GM18526 (cell line): ENCODE measurements around the gene SMOC1.

Experiments used
- POLR2A ChIP-seq: IDR thresholded peaks from 3 replicates; pipeline ENCODE4 v1.6.1; 2011; ENCODE audit not compliant: insufficient read length; ENCODE audit errors: extremely low read depth

SMOC1 gene

DNA sequence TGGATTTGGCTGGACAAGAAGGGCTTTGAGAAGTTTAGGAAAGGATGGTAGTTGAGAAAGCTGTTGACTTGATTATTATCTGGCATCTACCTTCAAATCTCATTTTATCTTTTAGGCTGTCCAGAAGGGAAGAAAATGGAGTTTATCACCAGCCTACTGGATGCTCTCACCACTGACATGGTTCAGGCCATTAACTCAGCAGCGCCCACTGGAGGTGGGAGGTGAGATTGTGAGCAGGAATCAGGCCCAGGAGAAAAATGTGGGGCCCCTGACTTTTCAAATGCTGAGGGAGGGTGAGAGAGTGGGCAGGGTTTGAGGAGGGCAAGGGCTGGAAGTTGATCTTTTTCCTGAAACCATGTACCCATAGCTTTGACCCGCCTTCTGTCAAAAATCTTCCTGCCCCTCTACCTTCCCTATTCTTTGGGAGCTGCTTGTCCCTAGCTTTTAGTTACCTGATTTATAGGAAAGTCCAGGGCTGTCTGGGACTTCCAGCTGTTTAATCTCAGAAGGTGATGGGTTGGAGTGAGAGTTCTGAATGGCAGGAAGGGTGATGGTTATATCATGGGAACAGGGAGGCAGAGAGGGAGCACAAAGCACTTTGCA lies 134.2 kb downstream of the SMOC1 start:
- TF ChIP-seq POLR2A, result no peak

DNA sequence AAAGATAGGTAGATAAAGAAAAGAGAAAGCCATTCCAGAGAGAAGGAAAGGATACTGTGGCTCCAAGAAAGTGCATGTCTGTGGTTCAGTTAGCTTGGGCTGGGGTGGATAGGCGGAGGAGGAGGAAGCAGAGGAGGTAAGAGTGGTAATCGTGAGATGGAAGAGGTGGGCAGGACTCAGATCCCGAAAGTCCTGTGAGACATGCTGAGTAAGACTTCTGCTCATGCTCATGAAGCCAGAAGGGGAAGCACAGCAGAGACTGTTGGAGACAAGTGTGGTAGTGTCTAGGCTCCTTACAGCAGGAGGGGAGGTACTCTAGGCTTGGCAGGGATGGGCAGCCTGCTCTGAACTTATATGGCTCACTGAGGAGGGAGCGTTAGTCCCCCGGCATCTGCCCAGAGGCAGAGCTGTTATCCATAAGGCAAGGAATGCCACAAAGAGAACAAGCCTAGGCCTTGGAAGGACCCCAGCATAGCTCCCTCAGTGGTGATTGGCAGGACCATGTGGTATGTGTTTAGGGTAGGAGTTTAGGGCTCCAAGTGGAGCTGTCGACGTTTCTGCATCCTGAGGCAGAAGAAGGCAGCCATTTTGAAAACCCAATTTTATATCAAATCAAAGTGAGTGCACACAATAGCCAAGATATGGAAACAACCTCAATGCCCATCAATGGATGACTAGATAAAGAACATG lies 135.3 kb downstream of the SMOC1 start:
- no peak for TF ChIP-seq POLR2A

- no peak for TF ChIP-seq POLR2A
Observed at GRCh38 chr14:70018230-70018629, 139.0 kb downstream of the SMOC1 start.

DNA sequence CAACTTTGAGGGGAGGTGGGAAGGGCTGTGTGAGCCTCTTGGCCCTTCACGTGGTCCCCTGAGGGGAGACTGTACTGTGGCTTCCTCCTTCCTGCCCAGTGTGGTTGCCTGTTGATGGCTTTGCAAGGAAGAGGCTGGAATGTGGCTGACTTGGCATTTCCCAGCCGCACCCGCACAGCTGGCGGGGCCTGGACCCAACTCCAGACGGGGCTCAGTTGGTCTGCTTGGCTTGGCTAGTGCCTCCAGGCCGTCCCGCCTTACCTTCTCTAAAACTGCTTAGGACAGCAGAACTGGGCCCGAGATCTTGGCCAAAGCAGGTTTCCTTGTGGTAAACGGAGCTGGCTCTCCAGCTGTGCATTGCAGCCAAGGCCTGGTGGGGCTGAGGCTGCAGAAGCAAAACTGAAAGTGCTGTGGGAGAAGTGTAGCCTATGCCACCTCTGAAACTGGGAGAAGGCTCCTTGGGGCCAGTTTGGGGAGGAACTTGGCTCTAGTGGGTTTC lies 139.5 kb downstream of the SMOC1 start:
- TF ChIP-seq POLR2A, result no peak

GRCh38 chr14:70019695-70020094 lies 140.5 kb downstream of the SMOC1 start:
- TF ChIP-seq POLR2A, result no peak

GRCh38 chr14:70020352-70021170 lies 141.3 kb downstream of the SMOC1 start:
- TF ChIP-seq POLR2A, result no peak

GRCh38 chr14:70021548-70022220 lies 142.5 kb downstream of the SMOC1 start:
- no peak for TF ChIP-seq POLR2A

- TF ChIP-seq POLR2A, result no peak
Observed at GRCh38 chr14:70022771-70023445, 143.7 kb downstream of the SMOC1 start.

- TF ChIP-seq POLR2A, result no peak
Observed at GRCh38 chr14:70023871-70024270, 144.7 kb downstream of the SMOC1 start.

DNA sequence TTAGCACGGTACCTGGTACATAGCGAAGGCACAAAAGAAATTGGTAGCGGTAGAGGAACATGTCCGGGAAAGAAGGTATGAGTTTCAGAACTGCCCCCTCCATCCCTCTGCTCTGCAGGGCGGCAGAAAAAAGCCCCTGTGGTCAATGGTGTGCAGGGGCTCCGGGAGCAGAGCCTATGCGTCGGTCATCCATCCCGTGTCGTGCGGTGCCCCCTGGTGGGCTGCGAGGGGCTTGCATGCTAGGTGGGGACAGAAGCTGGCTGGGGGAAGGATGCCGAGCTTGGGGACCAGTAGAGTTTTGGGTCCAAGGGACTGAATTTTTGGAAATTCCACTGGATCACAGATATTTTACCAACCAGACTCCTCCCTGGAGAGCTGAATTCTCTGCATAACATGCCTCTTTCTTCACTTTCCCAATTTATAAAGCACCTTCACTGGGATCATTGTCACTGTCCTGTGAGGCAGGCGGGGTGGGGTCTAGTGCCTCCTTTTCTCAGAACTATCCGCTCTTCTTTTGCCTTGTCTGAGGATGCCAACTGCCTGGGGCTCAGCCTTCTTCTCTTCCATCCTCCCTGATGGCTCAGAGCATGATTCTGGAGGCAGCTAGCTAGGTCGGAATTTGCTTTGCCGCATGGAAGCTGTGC lies 148.7 kb downstream of the SMOC1 start:
- TF ChIP-seq POLR2A, result no peak

DNA sequence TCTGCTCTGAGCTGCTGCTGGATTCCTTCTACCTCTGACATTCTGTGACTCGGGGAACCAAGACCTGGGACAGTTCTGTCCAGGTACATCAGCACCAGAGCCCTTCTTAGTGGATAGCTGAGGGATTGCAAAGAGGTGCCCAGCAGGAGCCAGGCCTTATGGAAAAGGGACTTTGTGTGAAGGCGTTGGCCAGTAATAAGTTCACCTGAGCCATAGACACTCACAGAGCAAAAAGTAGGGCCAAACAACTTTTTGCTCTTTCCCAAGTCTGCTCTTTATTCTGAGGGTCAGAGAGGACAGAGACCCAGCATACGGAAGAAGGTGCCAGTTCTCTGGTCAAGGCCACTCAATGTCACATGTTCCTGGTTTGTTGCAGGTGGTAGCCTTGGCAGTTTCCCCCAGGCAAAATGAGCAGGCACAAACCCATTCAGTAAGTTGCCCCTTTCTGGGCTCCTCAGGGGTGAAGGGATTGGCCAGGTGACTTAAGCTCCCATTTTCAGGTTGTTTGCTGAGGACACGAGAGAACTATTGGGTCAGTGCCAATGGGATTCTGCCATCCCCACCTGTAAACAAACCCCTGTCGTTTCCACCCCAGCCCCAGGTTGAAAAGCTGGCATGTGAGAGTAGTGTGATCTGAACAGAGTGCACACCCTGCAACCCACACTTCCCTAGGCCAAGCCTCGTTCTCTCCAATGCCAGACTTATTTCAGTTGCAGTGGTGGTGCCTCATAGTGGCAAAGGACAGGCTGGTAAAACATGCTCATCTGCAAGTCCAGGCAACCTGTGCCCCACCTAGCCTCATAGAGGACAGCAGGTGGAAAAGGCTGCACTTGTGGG lies 150.3 kb downstream of the SMOC1 start:
- TF ChIP-seq POLR2A, result no peak

DNA sequence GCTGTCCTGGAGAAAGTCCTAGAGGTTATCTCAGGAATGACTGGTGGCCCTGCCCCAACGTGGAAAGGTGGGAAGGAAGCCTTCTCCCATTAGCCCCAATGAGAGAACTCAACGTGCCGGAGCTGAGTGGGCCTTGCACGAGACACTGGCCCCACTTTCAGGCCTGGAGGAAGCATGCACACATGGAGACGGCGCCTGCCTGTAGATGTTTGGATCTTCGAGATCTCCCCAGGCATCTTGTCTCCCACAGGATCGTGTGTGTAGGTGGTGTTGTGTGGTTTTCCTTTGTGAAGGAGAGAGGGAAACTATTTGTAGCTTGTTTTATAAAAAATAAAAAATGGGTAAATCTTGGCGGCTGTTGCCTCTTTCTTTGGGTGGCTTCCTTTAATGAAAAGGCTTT lies 152.8 kb downstream of the SMOC1 start:
- no peak for TF ChIP-seq POLR2A

DNA sequence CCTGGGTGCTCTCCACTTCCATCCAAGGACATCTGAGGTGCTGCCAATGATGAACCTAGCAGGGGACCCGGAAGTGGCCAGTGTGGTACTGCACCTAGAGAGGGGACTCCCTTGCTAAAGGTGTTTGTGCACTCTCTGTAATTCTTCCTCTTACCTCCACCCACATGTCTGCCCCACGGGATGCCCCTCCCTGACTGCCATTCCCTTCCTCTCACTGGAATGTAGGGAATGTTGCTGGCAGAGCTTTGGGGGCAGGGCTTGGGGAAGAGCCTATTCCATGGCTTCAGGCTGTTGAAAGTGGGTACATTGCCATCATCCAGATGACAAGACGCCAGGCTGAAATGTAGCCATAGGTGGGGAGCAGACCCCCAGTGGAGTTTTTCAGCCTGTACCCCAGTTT lies 153.2 kb downstream of the SMOC1 start:
- no peak for TF ChIP-seq POLR2A

DNA sequence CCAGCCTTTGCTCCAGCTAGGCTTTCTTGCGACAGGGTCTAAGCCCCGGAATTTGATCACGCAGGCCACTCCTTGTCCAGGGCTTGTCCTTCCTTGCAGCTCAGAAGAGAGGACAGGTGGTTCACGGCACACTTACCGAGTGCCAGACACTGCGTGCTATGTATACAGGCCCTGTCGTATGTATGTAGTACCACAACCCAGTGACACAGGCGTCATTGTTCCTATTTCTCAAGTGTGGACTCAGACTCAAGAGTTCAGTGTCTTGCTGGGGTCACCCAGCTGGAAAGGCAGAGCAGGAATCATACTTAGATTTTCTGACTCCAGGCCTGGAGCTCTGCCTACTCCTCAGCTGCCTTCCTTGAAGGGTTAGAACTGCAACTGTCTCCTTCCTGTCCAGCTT lies 153.9 kb downstream of the SMOC1 start:
- TF ChIP-seq POLR2A, result no peak

DNA sequence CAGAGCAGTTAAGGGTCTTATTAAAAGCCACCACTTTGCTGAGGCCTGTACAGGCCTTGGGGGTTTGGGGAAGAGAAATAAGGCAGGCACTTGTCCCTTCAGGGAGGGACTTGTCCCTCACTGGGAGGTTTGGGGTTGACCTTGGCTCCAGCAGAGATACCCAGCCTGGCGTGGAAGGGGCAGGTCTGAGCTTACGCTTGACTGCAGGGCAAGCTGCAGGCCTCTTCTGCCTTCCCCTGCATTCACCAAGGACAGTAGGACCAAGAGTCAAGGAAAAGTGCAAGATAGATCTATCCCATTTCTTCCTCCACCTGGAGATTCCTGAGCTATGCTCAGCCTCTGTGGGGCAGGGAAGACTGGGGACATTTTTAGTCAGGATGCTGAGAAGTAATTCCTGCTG lies 154.3 kb downstream of the SMOC1 start:
- no peak for TF ChIP-seq POLR2A
